Stimulated activated naive CD8-positive, alpha-beta T cell treated with anti-CD3 and anti-CD28 coated beads, Interleukin-15, Interleukin-2, amounts not matched to agents 100 ng/mL and 50 ng/mL, for 24 hours (primary cell): ENCODE measurements around the gene SCP2.

Experiments
- H3K27ac Mint-ChIP-seq: one replicate; pipeline ENCODE4 v1.8.0; 2021; ENCODE audit warnings: mild to moderate bottlenecking, mixed read lengths
- H3K27me3 Mint-ChIP-seq: one replicate; pipeline ENCODE4 v1.8.0; 2021; ENCODE audit warnings: mixed read lengths
- H3K36me3 Mint-ChIP-seq: one replicate; pipeline ENCODE4 v1.8.0; 2021; ENCODE audit warnings: low read depth, mixed read lengths
- H3K4me1 Mint-ChIP-seq: one replicate; pipeline ENCODE4 v1.8.0; 2021; ENCODE audit warnings: low read depth, mixed read lengths
- H3K4me3 Mint-ChIP-seq: one replicate; pipeline ENCODE4 v1.8.0; 2021; ENCODE audit warnings: mild to moderate bottlenecking, mixed read lengths
- H3K9me3 Mint-ChIP-seq: one replicate; pipeline ENCODE4 v1.8.0; 2021; ENCODE audit warnings: mixed read lengths

The SCP2 gene

DNA sequence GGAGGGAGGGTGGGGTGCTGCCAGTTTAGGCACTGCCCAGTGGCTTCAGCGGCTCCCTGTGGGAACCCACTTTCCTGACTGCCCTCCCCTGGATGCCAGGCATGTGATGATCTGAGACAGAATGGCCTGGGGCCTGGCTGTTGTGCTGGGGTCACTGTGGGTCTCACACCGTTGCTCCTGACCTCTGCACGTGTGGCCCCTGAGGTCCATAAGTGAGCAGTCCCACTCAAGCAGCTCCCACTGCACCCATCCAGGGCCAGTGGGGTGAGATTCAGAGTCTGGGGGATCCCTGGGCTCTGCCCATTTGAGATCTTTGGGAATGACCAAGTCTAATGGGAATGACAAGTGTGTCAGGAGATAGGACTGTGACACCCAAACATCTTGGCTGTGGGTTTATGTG, 153.0 kb downstream of the SCP2 start:
- no peaks in the 10 kb centered on the region for H3K27me3 Mint-ChIP-seq
- H3K27ac Mint-ChIP-seq = no peak overlapping the region
- no peaks in the 10 kb centered on the region for H3K4me1 Mint-ChIP-seq
- no peak overlapping the region for H3K4me3 Mint-ChIP-seq
- H3K9me3 Mint-ChIP-seq = no peaks in the 10 kb centered on the region
- no peaks in the 10 kb centered on the region for H3K36me3 Mint-ChIP-seq

- Mint-ChIP-seq H3K4me3 (no peak overlapping the region), H3K27me3 (no peaks in the 10 kb centered on the region), H3K4me1 (no peaks in the 10 kb centered on the region), H3K36me3 (no peaks in the 10 kb centered on the region), H3K27ac (no peak overlapping the region), H3K9me3 (no peaks in the 10 kb centered on the region)
Measured at GRCh38 chr1:53080769-53081168, 153.7 kb downstream of the SCP2 start.

DNA sequence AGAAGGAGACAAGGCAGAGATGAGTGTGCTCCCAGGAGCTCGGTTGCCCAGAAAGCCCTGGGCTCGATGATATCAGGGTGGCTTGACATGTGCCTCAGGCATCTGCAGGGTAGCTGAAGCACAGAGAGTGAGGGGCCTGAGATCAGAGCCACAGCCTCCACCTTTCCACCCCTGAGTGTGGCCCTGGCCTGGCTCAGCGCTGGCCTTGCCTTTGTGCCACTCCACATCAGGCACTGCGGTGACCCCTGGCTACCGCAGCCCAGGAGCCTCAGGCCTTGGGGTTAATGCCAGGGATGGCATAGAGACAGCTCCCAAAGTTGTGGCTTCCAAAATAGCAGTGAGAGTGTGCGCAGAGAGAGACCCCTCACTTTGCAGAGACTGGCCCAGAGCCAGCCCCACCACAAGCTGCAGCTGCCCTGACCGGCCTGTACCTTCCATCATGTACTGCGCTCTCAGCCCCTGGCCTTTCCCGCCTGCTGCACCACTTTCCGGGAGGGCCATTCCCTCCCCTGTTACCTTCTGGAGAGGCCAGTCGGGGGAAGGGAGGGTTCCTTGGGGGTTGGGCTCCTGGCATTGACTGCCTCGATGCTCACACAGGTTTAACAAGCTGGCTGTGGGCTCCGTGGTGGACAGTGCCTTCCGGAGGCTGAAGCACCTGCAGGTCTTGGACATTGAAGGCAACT, 154.4 kb downstream of the SCP2 start:
- no peak overlapping the region for H3K4me3 Mint-ChIP-seq

GRCh38 chr1:53082826-53083455, 155.9 kb downstream of the SCP2 start:
- no peak overlapping the region for H3K4me3 Mint-ChIP-seq
- no peak overlapping the region for H3K27ac Mint-ChIP-seq
- H3K27me3 Mint-ChIP-seq = no peaks in the 10 kb centered on the region
- H3K9me3 Mint-ChIP-seq = no peaks in the 10 kb centered on the region
- H3K4me1 Mint-ChIP-seq = no peaks in the 10 kb centered on the region
- H3K36me3 Mint-ChIP-seq = no peaks in the 10 kb centered on the region

More for the DNA sequence above, 154.4 kb downstream of the SCP2 start:
- no peaks in the 10 kb centered on the region for H3K9me3 Mint-ChIP-seq
- H3K27ac Mint-ChIP-seq = no peak overlapping the region
- H3K4me1 Mint-ChIP-seq = no peaks in the 10 kb centered on the region
- no peaks in the 10 kb centered on the region for H3K36me3 Mint-ChIP-seq
- H3K27me3 Mint-ChIP-seq = no peaks in the 10 kb centered on the region

DNA sequence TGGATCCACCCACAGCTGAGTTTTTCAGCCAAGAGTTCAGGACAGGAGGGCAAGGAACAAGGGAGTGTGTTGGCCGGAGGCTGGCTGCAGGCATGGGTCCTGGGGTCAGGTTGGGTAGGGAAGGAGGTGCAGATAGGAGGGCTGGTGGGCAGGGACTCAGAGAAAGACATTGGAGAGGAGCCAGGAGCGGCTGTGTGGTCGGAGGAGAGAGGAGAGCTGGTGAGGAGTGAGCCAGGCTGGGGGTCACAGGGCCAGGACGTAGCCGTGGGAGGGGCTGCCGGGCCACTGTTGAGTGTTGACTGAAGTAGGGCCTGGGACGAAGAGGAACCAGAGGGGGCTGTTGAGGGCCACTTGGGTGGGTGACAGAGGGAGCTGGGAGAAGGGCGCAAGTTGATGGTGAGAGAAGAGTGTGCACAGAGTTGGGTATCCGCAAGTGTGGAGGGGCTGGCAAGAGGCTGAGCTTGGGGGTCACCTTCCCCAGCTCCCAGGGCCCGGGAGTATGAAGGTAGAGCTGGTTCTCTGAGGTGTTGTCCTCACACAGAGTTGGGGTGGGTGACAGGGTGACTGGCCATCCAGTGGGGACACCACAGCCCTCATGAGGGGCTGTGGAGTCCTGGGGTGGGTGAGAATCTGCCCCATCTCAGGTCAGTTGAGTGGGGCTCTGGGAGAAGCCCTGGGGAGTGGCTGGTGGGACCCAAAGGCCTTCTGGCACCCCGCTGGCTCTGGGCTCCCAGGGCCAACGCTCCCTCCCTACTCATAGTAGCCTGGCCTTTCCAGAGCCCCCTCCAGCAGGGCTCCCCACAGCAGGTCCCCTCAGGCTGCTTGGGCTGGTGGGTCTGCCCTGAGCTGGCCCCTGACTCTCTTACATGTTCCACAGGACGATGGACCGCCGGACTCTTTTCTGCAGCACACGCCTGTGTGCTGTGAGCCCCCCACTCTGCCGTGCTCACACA, 156.8 kb downstream of the SCP2 start:
- Mint-ChIP-seq H3K4me3 (no peak overlapping the region), H3K27me3 (no peaks in the 10 kb centered on the region), H3K27ac (no peak overlapping the region), H3K36me3 (no peaks in the 10 kb centered on the region), H3K9me3 (no peaks in the 10 kb centered on the region), H3K4me1 (no peaks in the 10 kb centered on the region)

GRCh38 chr1:53084589-53084971, 157.5 kb downstream of the SCP2 start:
- Mint-ChIP-seq H3K27me3 (no peaks in the 10 kb centered on the region), H3K36me3 (no peaks in the 10 kb centered on the region), H3K9me3 (no peaks in the 10 kb centered on the region), H3K4me1 (no peaks in the 10 kb centered on the region), H3K4me3 (no peak overlapping the region), H3K27ac (no peak overlapping the region)

- no peak overlapping the region for H3K4me3 Mint-ChIP-seq
- H3K27me3 Mint-ChIP-seq = no peaks in the 10 kb centered on the region
- no peaks in the 10 kb centered on the region for H3K36me3 Mint-ChIP-seq
- no peak overlapping the region for H3K27ac Mint-ChIP-seq
- H3K4me1 Mint-ChIP-seq = no peaks in the 10 kb centered on the region
- no peaks in the 10 kb centered on the region for H3K9me3 Mint-ChIP-seq
Measured at GRCh38 chr1:53085405-53085804, 158.3 kb downstream of the SCP2 start.

DNA sequence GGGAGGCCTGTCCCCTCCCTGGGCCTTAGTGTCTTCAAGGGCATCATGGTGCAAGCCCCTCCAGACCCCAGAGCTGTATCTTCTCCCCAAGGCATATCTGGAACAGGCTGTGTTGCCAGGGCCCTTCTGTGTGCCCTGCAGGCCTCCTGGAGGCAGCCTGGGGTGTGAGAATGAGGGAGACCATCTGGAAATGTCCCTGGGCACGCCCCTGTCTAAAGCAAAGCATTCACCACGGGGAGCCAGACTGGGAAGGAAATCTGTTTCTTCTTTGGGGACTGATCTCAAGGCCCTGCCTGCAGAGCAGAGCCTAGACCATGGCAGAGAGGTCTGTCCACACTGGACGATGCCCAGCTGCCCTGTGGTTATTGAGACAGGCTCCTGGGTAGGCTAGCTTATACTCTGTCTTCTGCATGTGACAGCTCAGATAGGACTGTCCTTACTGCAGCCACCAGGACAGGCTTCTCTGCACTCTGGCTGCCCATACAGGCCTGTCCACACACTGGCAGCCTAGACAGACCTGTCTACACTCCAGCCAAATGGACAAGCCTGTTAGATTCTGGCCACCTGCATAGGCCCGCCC, 159.5 kb downstream of the SCP2 start:
- no peaks in the 10 kb centered on the region for H3K9me3 Mint-ChIP-seq
- H3K27me3 Mint-ChIP-seq = no peaks in the 10 kb centered on the region
- H3K27ac Mint-ChIP-seq = no peak overlapping the region
- no peaks in the 10 kb centered on the region for H3K4me1 Mint-ChIP-seq
- no peaks in the 10 kb centered on the region for H3K36me3 Mint-ChIP-seq
- H3K4me3 Mint-ChIP-seq = no peak overlapping the region

DNA sequence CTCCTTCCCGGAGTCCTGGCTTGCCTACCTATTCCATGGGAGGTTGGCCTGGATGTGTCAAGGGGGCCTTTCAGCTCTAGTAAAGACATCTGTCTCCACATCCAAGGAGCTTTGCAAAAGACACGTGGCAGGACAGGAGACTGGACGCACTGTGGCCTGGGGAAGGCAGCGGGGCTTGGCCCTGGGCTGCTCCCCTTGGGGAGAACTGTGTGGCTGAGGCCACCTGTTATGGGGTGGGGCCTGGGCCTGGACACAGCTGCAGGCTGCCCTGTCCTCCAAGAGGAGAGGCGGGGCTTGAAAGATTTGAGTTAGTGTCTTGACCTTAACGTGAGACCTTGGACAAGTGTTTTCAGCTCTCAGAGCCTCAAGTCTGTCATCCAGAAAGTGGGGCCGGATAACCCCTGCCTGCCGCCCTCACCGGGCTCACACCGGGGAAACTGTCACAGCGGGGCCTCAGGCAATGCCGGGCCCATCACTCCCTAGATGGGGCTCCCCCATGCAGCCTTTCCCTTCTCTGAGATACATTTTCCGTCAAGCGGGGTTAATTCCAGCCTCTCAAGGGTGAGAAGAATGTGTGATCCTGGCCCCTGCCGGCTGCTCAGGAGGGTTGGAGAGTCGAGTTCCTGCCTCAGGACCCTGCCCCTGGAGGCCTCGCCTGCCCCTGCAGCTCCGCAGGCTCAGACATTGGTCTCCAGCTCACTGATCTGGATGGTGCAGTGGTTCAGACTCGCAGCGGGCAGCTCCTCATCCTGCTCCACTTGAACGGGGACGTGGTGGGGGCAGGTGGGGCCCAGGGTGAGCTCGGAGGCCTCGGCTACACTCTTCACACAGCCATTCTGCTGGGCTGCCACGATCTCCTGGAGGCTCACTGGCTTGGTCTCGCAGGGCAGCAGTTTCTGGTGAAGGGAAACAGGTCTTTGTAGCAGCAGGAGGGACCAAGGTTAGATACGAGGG, 160.5 kb downstream of the SCP2 start:
- H3K4me3 Mint-ChIP-seq = no peak overlapping the region
- no peaks in the 10 kb centered on the region for H3K4me1 Mint-ChIP-seq
- no peaks in the 10 kb centered on the region for H3K36me3 Mint-ChIP-seq
- no peaks in the 10 kb centered on the region for H3K27me3 Mint-ChIP-seq
- no peaks in the 10 kb centered on the region for H3K9me3 Mint-ChIP-seq
- no peak overlapping the region for H3K27ac Mint-ChIP-seq

DNA sequence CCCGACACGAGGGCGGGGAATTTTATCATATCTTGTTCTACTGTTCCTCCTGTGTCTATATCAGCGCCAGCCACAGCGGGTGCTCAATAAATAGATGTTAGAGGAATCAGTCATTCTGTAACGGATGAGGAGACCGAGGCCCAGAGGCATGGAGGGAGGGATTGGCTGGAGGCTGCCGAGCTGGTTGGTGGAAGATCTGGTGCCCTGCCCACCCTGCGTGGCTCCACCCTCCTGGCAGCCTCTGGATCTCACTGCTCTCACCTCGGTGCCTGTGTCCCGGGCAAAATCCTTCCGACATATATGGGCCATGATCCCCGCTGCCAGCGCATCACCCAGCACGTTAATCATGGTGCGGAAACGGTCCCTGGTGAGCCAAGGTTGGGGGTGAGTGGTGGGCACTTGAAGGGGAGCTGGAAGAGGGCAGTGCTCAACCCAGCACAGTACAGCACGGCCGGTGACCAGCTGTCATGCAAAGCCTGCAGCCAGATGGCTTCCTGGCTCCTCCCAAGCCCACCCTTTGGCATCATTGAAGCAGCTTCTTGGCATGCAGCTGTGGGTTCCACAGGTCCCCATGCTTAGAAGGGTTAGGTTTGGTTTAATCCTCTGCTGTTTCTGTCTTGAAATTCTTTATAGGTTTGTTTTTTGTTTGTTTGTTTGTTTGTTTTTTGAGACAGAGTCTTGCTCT, 161.7 kb downstream of the SCP2 start:
- no peak overlapping the region for H3K4me3 Mint-ChIP-seq
- no peaks in the 10 kb centered on the region for H3K9me3 Mint-ChIP-seq

DNA sequence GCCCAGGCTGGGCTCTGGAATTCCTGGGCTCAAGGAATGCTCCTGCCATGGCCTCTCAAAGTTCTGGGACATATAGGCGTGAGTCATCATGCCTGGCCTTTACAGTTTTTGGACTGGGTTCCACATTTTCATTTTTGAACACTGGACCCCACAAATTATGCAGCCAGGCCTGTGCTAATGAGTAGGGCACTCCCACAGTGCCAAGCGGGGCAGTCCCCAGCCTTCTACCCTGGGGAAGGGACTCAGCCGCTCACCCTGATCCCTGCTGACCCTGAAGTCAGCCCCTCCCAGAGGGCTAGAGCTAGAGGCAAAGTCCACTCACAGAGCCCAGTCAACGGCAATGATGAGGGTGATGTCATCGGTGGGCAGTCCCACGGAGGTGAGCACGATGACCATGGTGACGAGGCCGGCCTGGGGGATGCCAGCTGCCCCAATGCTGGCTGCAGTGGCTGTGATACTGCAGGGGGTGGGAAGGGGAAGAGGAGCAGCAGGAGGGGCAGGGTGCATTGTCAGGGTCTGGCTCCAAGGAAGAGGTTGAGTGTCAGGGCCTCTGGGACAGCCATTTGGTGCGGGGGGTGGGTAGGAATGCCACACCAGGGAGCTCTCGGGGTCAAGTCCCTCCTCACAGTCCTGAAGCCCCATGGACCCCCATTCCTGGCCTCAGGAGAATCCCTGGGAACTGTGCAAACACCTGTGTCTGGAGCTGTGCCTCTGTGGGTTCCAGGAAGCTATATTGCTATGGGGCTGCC, 162.6 kb downstream of the SCP2 start:
- Mint-ChIP-seq H3K4me1 (no peaks in the 10 kb centered on the region), H3K27me3 (no peaks in the 10 kb centered on the region), H3K36me3 (no peaks in the 10 kb centered on the region), H3K4me3 (no peak overlapping the region), H3K9me3 (no peaks in the 10 kb centered on the region), H3K27ac (no peak overlapping the region)

More for the DNA sequence above, 161.7 kb downstream of the SCP2 start:
- no peaks in the 10 kb centered on the region for H3K4me1 Mint-ChIP-seq
- H3K27me3 Mint-ChIP-seq = no peaks in the 10 kb centered on the region
- no peaks in the 10 kb centered on the region for H3K36me3 Mint-ChIP-seq
- no peak overlapping the region for H3K27ac Mint-ChIP-seq

GRCh38 chr1:53090227-53091147, 163.4 kb downstream of the SCP2 start:
- H3K36me3 Mint-ChIP-seq = no peaks in the 10 kb centered on the region
- H3K9me3 Mint-ChIP-seq = no peaks in the 10 kb centered on the region
- H3K27me3 Mint-ChIP-seq = no peaks in the 10 kb centered on the region
- no peak overlapping the region for H3K27ac Mint-ChIP-seq
- no peak overlapping the region for H3K4me3 Mint-ChIP-seq
- H3K4me1 Mint-ChIP-seq = no peaks in the 10 kb centered on the region
